Iris pigment epithelial cell (primary cell): Measurements from ENCODE around the gene CERK.
"Not testable (repeated sequence)": the region's sequence is repeated elsewhere in the genome, so short reads cannot be mapped to it uniquely, and the experiment has no call there.

Experiments used
- DNase-seq: peaks from one replicate; pipeline ENCODE4 v3.0.0-alpha.2; 2011; ENCODE audit warnings: low read depth

Gene CERK, protein sequence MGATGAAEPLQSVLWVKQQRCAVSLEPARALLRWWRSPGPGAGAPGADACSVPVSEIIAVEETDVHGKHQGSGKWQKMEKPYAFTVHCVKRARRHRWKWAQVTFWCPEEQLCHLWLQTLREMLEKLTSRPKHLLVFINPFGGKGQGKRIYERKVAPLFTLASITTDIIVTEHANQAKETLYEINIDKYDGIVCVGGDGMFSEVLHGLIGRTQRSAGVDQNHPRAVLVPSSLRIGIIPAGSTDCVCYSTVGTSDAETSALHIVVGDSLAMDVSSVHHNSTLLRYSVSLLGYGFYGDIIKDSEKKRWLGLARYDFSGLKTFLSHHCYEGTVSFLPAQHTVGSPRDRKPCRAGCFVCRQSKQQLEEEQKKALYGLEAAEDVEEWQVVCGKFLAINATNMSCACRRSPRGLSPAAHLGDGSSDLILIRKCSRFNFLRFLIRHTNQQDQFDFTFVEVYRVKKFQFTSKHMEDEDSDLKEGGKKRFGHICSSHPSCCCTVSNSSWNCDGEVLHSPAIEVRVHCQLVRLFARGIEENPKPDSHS

DNA sequence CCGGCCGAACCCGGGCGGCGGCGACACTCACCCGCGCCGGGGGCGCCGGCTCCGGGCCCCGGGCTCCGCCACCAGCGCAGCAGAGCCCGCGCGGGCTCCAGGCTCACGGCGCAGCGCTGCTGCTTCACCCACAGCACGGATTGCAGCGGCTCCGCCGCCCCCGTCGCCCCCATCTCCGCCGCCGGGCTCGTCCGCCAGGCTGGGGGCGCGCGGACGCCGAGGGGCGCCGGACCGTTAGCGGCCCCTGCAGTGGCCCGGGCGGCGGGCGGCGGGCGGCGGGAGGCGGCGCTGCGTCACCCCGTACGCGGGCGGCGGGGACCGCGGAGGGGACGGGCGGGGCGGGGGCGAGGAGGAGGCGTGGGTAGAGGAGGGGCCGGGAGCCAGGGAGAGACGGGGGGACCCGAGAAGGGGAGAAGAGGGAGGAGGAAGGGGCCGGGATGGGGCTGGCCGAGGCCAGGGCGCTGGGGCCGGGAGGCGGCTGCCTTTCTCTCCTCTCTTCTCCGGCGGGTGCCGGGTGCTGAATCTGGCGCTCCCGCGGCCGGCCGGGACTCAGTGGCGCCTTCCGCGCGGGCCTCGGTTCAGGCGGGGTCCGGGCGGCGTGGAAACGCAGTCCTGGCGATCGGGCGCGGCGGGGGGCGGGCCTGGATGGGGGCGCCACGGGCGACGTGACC is at the start of gene CERK:
TSS of gene CERK (minus strand) at position 277 of the 671 bp plus-strand sequence. CDS start at position 173, 104 bp downstream.
- DNase-seq: peak; percentile 47

DNA sequence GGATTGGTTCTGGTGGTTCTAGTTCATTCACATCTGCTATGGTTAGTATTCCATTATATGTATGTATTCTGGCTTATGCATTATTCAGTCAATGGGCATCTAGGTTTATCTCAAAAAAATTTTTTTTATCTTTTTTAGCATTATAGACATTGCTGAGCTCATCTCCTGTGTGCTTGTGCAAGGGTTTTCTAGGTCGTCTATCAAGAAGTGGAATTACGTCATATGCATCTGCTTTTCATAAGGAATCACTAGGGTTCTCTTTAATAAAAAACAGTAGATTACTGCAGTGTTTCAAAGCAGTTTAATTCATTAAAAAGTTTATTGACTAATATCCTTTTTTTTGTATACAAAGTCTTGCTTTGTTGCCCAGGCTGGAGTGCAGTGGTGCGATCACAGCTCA is 45.7 kb upstream of the CERK start:
- DNase-seq: peak; percentile 47

DNA sequence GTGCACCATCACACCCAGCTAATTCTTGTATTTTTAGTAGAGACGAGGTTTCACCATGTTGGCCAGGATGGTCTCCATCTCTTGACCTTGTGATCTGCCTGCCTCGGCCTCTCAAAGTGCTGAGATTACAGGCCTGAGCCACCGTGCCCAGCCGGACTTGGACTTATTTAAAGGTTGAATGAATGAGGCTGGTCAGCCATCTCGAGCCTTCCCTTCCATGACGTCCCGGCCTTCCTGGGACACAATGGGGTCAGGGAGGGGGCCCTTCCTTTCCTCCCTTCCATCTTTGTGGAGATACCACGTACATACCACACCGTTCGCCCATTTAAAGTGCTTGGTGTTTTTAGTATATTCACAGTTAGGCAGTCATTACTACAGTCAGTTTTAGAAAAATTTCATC is 44.1 kb upstream of the CERK start:
- not testable (repeated sequence) for DNase-seq

DNA sequence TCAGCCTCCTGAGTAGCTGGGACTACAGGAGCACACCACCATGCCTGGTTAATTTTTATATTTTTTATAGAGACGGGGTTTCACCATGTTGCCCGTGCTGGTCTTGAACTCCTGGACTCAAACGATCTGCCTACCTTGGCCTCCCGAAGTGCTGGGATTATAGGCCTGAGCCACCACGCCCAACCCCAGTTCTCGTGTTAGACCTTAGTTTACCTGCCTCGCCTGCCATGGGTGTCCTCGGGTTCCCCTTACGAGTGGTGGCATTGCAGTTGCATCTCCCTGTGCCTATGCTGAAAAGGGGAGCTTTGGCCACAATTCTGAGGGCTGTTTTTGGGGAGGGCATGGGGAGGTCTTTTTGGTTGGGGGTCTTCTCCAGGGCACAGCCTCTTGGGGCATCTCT is 43.2 kb upstream of the CERK start:
- DNase-seq: no peak

DNA sequence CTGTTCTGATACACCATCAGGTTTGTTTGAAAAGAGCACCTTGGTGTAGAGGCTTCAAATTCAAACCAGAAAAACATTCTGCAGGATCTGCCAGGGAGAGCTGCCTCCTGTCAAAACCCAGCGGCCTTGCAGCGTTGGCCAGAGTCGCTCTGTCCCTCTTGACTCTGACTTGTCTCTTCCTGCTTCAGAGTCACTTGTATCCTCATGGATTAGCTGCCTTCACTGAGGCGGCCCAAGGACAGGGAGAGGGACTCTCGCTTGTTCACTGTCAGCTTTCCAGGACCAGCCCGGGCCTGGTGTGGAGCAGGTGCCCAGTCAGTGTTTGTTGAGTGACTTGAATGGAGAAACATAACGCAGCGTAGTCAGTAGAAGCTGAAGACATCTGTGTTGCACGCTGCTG is 42.4 kb upstream of the CERK start:
- DNase-seq: no peak

DNA sequence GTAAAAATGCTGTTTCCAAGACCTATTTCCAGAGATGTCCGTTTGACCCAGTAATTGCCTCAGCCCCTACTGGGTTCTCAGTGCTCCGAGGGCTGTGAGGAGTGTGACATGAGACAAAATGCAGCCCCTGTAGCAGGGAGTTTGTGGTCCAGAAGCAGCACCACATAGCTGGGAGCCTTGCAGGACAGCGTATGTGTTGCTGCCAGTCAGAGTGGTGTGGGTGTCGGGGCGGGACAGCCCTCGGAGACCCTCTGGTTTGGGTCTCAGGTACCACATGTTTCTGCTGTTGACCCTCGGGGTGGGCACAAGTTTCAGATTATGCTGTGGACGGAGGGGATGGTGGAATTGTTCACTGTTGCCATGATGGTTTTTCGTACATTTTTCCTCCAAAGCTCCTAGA is 41.6 kb upstream of the CERK start:
- DNase-seq: no peak

DNA sequence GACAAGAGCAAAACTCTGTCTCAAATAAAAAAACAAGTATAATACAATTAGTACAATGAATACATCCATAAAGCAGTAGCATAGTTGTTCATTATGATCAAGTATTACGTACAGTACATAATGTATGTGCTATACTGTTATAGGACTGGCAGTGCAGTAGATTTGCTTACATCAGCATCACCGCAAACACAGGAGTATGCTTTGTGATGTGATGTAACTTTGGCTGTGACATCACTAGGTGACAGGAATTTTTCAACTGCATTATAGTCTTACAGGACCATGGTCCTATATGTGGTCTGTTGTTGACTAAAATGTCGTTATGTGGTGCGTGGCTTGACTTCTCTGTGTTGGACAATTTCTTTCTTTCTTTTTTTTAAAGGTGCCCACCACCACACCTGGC is 41.0 kb upstream of the CERK start:
- no peak for DNase-seq

DNA sequence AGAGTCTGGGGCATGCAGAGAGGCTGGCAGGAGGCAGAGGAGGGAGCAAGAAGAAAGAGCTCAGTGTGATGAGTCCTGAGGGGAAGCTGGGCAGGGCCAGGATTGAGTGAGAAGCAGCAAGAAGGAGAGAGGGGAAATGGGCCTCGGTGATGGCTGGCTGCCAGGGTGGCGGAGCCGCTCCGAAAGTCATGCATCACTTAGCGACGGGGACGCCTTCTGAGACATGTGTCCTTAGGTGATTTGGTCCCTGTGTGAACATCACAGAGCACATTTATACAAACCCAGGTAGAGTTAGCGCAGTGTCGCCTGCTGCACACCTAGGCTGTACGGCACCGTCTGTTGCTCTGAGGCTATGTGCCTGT is 39.5 kb upstream of the CERK start:
- DNase-seq: no peak

DNA sequence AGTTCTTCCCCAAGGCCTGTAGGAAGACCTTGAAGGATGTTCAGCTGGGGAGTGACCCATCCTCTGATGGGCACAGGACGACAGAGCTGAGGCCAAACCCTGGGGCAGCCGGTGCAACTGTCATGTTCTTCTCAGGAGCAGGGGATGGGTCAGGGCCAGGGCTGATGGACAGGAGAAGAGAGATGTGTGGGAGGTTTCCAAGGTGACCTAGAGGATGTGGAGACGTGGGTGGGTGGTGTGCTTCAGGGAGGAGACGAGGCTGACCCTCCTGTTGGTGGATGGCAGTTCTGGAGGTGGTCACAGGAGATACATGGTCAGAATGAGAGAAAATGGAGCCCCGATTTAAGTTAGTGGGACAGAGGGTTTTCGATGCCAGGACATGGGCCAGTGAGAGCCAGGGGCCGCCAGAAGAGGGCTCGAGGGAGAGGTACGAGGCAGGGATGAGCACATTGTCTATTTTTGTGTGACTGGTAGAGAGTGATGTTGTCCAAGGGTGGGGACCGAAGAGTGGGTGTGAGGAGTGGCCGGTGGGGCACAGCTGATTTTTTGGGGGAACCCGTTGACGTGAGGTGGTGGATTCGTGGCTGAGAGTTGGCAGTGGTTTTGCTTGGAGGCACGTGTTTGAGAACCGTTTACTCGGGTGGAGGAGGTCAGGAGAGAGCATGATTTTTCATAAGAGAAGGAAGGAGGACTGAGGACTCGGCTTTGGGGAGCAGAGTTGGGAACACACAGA is 39.0 kb upstream of the CERK start:
- no peak for DNase-seq

DNA sequence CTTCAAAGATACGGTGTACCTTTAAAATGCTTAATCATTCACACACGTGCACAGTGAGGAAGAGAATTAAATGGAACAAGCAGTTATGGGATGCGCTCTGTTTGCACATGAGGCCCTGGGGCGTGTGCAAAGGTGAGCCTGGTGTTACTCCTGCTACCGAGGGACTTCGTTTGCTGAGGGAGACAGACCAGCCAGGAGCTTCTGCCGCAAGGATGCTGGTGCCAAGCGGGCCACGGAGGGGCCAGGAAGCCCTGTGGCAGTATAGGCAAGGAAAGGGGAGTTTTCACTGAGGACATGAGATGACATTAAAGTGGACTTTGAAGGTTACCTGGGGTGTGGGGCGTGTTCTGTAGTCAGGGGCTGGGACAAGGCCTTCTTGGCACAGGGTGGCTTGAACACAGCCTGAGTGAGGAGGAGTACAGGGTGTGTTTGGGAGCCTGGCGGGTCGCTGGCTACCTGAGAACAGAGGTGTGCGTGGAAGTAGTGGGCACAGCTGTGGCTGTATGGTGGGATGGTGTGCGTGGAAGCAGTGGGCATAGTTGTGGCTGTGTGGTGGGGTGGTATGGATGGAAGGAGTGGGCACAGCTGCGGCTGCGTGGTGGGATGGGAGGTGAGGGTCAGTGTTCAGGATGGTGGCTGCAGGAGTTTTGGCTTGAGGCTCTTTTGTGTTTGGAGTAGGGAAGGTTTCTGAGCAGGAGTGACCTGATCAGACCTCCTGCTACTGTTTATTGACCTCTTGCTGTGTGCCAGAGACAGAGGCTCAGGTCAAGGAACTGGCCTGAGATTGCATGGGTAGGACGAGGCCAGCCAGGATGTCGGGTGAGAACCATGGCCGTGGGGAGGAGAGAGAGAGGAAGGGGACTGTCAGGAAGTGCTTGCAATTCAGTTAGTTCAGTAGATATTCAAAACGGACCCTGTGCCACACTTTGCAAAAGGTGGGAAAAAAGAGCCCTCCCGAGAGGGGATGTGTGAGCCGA is 38.1 kb upstream of the CERK start:
- DNase-seq: no peak

DNA sequence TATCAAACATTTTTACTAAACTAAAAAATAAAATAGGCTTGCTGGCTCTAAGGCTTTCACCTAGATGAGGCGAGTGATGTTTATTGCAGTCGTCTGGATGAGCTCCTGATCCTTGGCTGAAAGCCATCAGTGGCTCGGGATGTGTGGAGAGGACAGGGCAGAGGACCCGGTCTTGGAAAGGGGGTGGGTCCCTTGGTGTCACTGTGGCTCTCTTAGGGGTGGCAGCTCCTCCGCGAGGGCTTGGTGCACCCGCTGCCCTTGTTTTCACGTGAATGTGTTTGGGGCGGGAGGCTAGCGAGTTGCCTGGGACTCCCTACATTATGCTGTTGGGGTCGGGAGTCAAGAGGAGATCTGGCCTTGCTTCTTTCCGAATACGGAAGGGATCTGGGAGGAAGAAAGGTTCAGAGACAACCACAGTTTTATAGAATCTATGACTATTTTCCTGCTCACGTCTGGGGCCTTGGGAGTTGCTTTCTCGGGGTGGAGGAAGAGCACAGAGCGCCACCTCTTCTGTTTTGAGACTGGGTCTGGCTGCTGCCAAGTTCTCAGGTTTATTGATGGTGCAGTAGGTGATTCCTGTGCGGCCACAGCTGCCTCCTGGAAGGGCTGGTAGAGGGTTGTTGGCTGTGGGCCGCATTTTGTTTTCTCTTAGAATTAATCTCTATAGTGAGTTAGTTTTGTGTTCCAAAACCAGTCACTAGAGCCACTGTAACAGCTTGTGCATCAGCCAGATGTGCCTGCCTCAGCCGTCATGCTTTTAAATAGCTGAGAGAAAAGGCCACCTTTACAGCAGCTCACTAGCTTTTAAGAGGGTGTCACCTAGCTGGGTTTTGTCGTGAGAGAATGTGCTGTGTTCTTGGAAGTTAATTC is 37.2 kb upstream of the CERK start:
- DNase-seq: no peak

DNA sequence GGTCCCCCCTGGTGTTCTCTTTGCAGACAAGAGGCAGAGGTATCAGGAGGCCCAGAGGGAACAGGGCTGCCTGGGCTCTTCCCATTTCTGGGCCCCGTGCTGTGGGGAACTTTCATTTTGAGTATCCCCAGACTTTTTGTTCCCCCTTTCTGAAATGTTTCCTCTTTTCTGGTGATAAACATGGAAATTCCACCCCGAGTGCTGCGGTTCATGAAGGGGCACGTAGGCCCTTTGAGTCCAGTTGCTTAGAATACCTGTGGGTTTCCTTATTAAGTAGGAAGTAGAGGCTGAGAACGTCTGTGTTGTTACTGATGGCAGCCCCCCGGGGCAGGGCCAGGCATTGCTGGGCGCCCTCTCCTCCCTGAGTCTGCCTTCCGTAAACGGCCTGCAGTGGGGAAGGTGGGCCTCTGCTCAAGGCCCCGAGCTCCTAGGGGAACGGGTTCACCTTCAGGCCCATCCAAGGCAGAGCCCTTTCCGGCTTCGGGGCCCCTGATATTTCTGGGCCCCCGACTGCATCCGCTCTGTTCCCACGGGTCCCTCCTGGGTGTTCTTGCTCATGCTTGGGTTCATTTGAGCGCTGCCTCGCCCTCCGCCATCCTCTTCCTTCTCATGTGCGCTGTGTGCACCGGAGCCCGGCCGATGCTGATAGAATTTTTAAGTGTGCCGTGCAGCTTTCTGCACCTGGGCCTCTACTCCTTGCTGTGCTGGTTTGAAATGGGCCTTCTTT is 36.4 kb upstream of the CERK start:
- no peak for DNase-seq

DNA sequence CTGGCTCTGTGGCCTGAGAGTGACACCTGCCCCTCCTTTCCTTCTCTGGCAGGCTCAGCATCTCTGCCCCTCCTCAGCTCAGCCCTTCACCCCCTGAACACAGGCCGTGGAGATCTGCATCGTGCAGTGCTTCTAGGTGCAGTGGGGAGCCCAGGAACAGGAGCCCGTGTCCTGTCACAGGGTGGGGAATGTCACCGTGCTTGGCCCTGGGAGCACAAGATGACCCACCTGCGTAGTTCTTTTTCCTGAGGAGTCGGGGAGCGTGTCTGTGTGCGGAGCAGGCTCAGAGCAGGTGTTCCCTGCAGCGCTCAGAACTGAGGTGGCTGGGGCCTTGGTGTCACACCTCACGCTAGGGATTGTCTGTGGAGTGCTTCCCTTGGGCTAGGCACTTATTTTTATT is 35.0 kb upstream of the CERK start:
- no peak for DNase-seq

DNA sequence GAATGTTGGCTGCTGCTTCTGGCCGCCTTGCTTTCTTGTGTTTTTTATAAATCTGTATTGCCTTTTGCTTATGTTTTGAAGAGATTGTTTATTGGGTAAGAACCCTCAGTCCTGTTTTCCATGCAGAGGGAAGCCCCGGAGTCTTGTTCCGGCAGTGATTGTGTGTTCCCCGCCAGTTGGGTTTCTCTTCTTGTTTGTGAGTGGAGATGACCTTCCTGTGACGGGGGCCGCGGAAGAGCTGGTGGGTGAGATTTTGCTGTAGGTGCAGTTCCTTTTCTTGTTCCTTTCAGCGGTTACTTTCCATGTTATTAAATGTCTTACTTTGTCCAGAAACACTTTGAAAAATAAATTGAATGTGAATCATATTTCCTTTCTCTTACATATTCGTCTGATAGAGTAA is 32.7 kb upstream of the CERK start:
- DNase-seq: no peak

DNA sequence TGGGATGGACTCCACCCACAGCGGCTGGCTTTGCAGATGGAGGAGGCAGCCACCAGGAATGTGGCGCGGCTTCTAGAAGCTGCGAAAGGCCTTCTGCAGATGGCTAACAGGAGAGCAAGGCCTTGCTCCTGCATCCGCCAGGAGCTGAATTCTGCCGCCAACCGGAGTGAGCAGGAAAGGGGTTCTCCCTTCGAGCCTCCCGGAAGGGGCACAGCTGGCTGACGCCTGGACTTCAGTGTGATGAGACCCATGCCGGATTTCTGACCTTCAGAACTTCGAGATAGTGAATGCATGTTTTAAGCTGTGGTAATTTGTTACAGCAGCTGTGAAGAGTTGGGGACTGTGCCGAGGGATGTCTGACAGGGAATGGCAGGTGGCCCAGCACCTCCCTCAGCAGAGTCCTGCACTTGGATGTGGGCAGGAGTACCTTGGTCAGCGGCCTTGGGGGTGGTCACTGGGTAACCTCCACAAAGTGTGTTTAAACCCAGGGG is 32.1 kb upstream of the CERK start:
- DNase-seq: no peak

DNA sequence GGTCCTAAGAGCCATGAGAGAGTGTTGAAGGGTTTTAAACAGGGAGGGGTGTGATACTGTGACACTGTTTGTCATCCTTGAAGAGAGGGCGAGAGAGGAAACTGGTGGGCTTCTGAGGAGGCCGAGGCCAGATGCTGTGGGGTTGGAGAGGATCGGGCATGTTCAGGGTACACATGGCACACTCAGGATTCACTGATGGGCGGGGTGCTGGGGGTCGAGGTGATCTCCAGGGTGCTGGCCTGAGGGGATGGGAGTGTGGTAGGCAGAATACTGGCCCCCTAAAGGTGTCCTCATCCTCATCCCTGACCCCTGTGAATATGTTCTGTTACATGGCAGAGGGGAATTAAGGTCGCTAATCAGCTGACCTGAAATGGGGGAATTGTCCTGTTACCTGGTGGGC is 31.7 kb upstream of the CERK start:
- no peak for DNase-seq

DNA sequence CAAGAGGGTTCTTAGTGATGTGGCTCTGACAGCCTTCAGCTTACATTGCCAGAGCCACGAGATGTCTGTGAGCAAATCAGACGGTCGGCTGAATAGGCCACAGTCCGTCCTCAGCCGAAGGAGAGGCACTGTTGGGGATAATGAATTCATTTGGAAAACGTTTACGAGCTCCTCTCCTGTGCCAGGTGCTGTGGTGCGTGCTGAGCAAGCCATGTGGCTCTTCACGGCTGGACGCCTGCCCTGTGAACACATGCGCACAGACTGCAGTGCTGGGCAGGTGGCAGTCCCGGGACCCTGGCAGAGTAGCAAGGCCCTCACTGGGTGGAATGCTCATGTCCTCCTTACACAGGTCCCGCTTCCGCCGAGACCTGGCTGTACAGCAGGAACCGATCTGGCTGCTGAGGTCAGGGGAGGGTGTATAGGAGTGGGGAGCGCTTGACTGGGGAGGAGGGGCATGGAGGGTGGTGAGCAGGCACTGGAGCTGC is 31.2 kb upstream of the CERK start:
- DNase-seq: no peak

DNA sequence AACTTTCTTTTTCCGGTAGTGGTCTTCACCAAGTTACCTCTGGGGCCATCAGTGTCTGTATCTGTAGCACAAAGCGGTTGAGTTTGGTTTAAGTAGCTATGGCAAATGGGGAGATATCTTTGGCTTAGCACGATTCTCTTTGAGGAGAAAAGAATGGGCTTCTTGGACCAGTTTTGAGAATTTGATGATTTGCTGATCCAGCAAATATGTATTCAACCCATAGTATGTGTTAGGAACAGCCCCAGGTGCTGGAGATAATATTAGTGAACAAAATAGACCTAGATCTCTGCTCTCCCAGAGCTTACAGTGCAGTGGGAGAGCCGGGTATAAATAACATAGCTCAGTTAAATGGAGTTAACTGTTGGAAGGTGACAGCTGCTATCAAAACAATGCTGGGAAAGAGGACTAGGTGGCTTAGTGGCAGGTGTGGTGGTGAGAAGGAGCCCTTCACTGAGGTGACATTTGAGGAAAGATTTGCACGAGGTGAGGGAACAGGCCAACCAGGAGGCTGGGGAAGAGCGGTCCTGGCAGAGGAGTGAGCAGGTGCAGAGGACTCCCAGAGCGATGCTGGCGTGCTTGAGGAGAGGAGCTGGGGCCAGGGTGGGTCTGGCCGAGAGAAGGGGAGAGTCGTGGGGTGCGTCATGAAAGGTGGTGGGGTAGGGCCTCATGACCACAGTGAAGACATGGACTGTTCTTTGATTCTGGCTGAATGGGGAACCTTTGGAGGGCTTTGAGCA is 29.4 kb upstream of the CERK start:
- no peak for DNase-seq

DNA sequence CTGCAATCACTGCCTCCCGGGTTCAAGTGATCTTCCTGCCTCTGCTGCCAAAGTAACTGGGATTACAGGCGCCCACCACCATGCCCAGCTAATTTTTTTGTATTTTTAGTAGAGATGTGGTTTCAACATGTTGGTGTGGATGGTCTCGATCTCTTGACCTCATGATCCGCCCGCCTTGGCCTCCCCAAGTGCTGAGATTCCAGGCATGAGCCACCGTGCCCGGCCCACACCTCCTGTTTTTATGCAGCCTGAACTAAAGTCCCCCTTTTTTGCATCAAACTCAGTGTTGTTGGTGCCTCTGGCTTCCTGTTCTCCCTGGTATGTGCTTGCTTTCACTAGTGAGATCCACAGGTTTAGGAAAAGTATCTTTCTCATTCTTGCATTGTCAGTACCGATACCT is 28.6 kb upstream of the CERK start:
- no peak for DNase-seq
